ENCODE measurements around the gene EXD1. TPM values are rescaled to one million over a fixed set of nuclear protein-coding genes. Genes with fewer than 3 reads are reported as not detected.

The EXD1 gene, protein sequence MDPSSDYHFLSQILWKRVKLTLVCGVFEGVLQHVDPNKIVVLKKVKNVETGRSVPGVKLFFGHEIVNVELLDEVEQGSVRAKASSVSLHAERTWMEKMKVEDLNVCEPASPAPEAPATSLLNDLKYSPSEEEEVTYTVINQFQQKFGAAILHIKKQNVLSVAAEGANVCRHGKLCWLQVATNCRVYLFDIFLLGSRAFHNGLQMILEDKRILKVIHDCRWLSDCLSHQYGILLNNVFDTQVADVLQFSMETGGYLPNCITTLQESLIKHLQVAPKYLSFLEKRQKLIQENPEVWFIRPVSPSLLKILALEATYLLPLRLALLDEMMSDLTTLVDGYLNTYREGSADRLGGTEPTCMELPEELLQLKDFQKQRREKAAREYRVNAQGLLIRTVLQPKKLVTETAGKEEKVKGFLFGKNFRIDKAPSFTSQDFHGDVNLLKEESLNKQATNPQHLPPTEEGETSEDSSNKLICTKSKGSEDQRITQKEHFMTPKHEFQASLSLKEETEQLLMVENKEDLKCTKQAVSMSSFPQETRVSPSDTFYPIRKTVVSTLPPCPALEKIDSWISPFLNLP
- not detected for polyA plus RNA-seq (2013, experiment 1 of 2)
- polyA plus RNA-seq (2013, experiment 2 of 2) = not detected

DNA sequence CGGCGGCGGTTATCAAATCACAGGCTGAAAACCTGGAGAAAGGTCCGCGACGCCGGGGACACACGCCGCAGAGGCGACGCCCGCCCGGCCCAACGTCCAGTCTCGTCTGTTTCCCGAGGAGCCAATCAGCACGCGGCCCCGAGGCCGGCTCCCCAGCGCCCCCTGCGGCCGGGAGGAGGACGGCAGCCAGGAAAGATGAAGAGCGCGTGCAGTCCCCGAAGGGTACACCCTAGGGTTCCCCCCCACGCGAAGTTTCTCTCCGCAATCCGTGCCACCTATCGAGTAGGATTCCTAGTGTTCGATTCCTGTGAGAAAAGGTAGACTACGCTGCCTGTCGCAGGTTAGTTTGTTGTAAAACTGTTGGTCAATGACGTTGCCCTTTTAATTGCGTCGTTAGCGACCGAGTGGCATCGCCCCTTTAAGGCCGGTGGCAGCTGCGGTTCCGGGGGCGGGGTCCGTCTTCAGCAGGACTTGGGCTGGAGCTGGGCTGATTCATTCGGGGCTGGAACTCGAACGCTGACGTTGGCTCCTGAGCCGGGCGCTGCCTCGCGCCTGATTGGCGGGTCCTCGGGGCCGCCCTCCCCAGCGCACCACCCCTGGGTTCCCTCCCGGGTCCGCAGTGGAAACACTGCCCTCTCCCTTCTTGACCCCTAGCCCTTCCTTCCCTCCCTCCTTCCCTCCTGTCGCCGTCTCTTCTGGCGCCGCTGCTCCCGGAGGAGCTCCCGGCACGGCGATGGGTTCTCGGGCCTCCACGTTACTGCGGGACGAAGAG, at the start of gene EXD1, which contains the start of gene CHP1:
EXD1 (minus strand) TSS at position 108 of the 772 bp plus-strand sequence. CDS start 4,182 bp downstream, outside the sequence.
CHP1 (plus strand) TSS at position 619 of the 772 bp plus-strand sequence; CDS start at position 734, 115 bp downstream.
- peak within 1 kb of the TSS; percentile 95 for H3K4me2 ChIP-seq (ENCODE audit: low read length, poor library complexity, severe bottlenecking)
- peak within 1 kb of the TSS; percentile 96 for H4K91ac ChIP-seq (ENCODE audit: low read length)
- under 1% methylated on average over 46 of the region's 72 CpGs for WGBS
- peak; percentile 98 for DNase-seq
- H3K4ac ChIP-seq (ENCODE audit: low read depth in 1 of 2, low read length in 2 of 2) = peak within 1 kb of the TSS; percentile 22 to 75
- peaks cover 6% of the 10 kb centered on the region for H3K4me1 ChIP-seq (ENCODE audit: control insufficient read depth, insufficient read depth, low read depth, low read length)
- H3K9ac ChIP-seq (ENCODE audit: low read length) = peak within 1 kb of the TSS; percentile 96
- H2BK120ac ChIP-seq (ENCODE audit: low read depth, low read length) = peak within 1 kb of the TSS; percentile 86
- no peak within 1 kb of the TSS for H3K23ac ChIP-seq (ENCODE audit: low read length in 2 of 2)
- peak within 1 kb of the TSS; percentile 61 to 99 for H2BK12ac ChIP-seq (ENCODE audit: low read length in 2 of 2)
- peak within 1 kb of the TSS; percentile 96 to 100 for H3K4me3 ChIP-seq (ENCODE audit: insufficient read depth in 1 of 2, low read depth in 1 of 2, low read length in 2 of 2)
- peak within 1 kb of the TSS; percentile 99 for H4K8ac ChIP-seq (ENCODE audit: low read length)
- peak within 1 kb of the TSS; percentile 62 for H3K27ac ChIP-seq (ENCODE audit: low read length, poor library complexity, severe bottlenecking)
- H3K18ac ChIP-seq (ENCODE audit: low read depth in 1 of 2, low read length in 2 of 2) = peak within 1 kb of the TSS; percentile 86 to 98
- peak within 1 kb of the TSS; percentile 96 for H2BK15ac ChIP-seq (ENCODE audit: low read depth, poor library complexity, severe bottlenecking)
- H3K9me3 ChIP-seq (ENCODE audit: control insufficient read depth, low read length) = no peaks in the 10 kb centered on the region
- H3K79me1 ChIP-seq (replicated peaks; ENCODE audit: low read length, poor library complexity, severe bottlenecking) = peaks cover 13% of the 10 kb centered on the region
- no peaks in the 10 kb centered on the region for H3K27me3 ChIP-seq (ENCODE audit: control insufficient read depth in 1 of 2, insufficient read depth in 1 of 2, low read length in 2 of 2)
- H2AK5ac ChIP-seq (ENCODE audit: low read length, severe bottlenecking) = no peak within 1 kb of the TSS
- peak within 1 kb of the TSS in 1 of 2 experiments; percentile 38 for H3K14ac ChIP-seq (ENCODE audit: low read length in 2 of 2)
- H3K36me3 ChIP-seq (ENCODE audit: control insufficient read depth in 1 of 2, insufficient read depth in 2 of 2, low read depth in 1 of 2, low read length in 2 of 2) = peaks cover 0 to 3% of the 10 kb centered on the region in 2 experiments
- H2BK5ac ChIP-seq (ENCODE audit: low read depth, low read length, poor library complexity, severe bottlenecking) = no peak within 1 kb of the TSS
- peak within 1 kb of the TSS; percentile 46 for H2AFZ ChIP-seq (ENCODE audit: low read depth, low read length)

DNA sequence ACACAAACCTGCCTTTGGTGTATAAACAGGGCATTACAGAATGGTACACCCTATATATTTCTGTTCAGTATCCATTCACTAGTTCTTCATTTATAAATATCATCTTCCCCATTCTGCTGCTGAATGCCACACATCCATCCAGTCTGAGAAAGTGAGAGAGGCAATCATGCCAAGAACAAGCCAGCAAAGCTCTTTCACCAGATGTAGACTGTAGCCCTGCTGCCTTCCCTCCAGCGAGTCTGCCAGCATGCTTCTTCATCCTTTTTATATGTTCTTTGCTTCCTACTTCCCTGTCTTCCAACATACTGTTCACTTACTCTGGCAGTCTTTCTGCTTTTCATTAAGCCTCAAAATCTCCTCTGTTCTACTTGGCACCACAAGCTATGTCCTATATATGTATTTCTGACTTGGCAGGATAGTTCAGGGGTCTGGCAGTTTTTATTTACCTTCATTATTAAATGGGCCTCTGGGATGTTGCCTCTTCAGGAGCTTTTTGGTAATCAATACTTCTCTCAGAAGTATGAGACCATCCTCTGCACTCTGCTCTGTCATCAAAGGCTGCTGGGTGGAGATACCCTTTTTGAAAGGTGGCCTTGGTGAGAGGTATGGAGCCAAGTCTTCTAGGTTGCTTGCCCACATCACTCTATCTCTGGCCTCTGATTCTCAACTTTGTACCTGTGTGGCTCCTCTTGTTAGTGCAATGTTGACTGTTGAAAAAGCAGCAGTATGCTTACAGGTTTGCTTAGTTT, 49.2 kb upstream of the EXD1 start:
- H4K8ac ChIP-seq (ENCODE audit: low read length) = no peak overlapping the region
- no peak overlapping the region for H3K4ac ChIP-seq (ENCODE audit: low read depth in 1 of 2, low read length in 2 of 2)
- no peak overlapping the region for H2AFZ ChIP-seq (ENCODE audit: low read depth, low read length)
- H2BK5ac ChIP-seq (ENCODE audit: low read depth, low read length, poor library complexity, severe bottlenecking) = no peak overlapping the region
- H3K18ac ChIP-seq (ENCODE audit: low read depth in 1 of 2, low read length in 2 of 2) = no peak overlapping the region
- H3K4me2 ChIP-seq (ENCODE audit: low read length, poor library complexity, severe bottlenecking) = no peak overlapping the region
- H2BK12ac ChIP-seq (ENCODE audit: low read length in 2 of 2) = no peak overlapping the region
- peaks cover 2% of the 10 kb centered on the region for H3K79me1 ChIP-seq (replicated peaks; ENCODE audit: low read length, poor library complexity, severe bottlenecking)
- no peak overlapping the region for H3K9ac ChIP-seq (ENCODE audit: low read length)
- H3K4me3 ChIP-seq (ENCODE audit: insufficient read depth in 1 of 2, low read depth in 1 of 2, low read length in 2 of 2) = no peak overlapping the region
- H3K4me1 ChIP-seq (ENCODE audit: control insufficient read depth, insufficient read depth, low read depth, low read length) = peaks cover 5% of the 10 kb centered on the region
- H2BK120ac ChIP-seq (ENCODE audit: low read depth, low read length) = no peak overlapping the region
- no peak overlapping the region for H4K91ac ChIP-seq (ENCODE audit: low read length)
- H3K9me3 ChIP-seq (ENCODE audit: control insufficient read depth, low read length) = no peaks in the 10 kb centered on the region
- H2BK15ac ChIP-seq (ENCODE audit: low read depth, poor library complexity, severe bottlenecking) = no peak overlapping the region
- H3K14ac ChIP-seq (ENCODE audit: low read length in 2 of 2) = no peak overlapping the region
- H3K27me3 ChIP-seq (ENCODE audit: control insufficient read depth in 1 of 2, insufficient read depth in 1 of 2, low read length in 2 of 2) = no peaks in the 10 kb centered on the region
- no peak for DNase-seq
- H3K23ac ChIP-seq (ENCODE audit: low read length in 2 of 2) = no peak overlapping the region
- no peak overlapping the region for H3K27ac ChIP-seq (ENCODE audit: low read length, poor library complexity, severe bottlenecking)
- WGBS = 100% methylated on average over 1 of the region's 1 CpG
- peaks cover 16 to 40% of the 10 kb centered on the region in 2 experiments for H3K36me3 ChIP-seq (ENCODE audit: control insufficient read depth in 1 of 2, insufficient read depth in 2 of 2, low read depth in 1 of 2, low read length in 2 of 2)
- no peak overlapping the region for H2AK5ac ChIP-seq (ENCODE audit: low read length, severe bottlenecking)

DNA sequence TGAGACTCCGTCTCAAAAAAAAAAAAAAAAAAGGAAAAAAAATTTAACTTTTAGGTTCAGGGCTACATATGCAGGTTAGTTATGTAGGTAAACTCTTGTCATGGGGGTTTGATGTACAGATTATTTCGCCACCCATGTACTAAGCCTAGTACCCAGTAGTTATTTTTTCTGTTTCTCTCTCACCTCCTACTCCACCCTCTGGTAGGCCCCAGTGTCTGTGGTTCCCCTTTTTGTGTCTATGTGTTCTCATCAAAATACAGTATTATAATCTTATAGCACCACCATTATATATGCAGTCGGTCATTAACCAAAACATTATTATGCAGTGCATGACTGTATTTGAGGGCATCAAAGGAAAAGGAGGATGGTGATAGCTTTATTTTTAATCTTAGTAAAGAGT, 47.8 kb upstream of the EXD1 start:
- no peak overlapping the region for H3K9ac ChIP-seq (ENCODE audit: low read length)
- DNase-seq = no peak
- no peak overlapping the region for H3K4ac ChIP-seq (ENCODE audit: low read depth in 1 of 2, low read length in 2 of 2)
- no peak overlapping the region for H4K91ac ChIP-seq (ENCODE audit: low read length)
- H3K9me3 ChIP-seq (ENCODE audit: control insufficient read depth, low read length) = no peaks in the 10 kb centered on the region
- H3K36me3 ChIP-seq (ENCODE audit: control insufficient read depth in 1 of 2, insufficient read depth in 2 of 2, low read depth in 1 of 2, low read length in 2 of 2) = peaks cover 23 to 47% of the 10 kb centered on the region in 2 experiments
- H3K4me3 ChIP-seq (ENCODE audit: insufficient read depth in 1 of 2, low read depth in 1 of 2, low read length in 2 of 2) = no peak overlapping the region
- H2BK120ac ChIP-seq (ENCODE audit: low read depth, low read length) = no peak overlapping the region
- no peak overlapping the region for H3K14ac ChIP-seq (ENCODE audit: low read length in 2 of 2)
- no peak overlapping the region for H2AFZ ChIP-seq (ENCODE audit: low read depth, low read length)
- H2AK5ac ChIP-seq (ENCODE audit: low read length, severe bottlenecking) = no peak overlapping the region
- H3K27ac ChIP-seq (ENCODE audit: low read length, poor library complexity, severe bottlenecking) = no peak overlapping the region
- 83% methylated on average over 1 of the region's 3 CpGs for WGBS
- no peak overlapping the region for H2BK15ac ChIP-seq (ENCODE audit: low read depth, poor library complexity, severe bottlenecking)
- peaks cover 5% of the 10 kb centered on the region for H3K79me1 ChIP-seq (replicated peaks; ENCODE audit: low read length, poor library complexity, severe bottlenecking)
- H3K18ac ChIP-seq (ENCODE audit: low read depth in 1 of 2, low read length in 2 of 2) = no peak overlapping the region
- H3K27me3 ChIP-seq (ENCODE audit: control insufficient read depth in 1 of 2, insufficient read depth in 1 of 2, low read length in 2 of 2) = no peaks in the 10 kb centered on the region
- H3K4me1 ChIP-seq (ENCODE audit: control insufficient read depth, insufficient read depth, low read depth, low read length) = peaks cover 4% of the 10 kb centered on the region
- H3K4me2 ChIP-seq (ENCODE audit: low read length, poor library complexity, severe bottlenecking) = no peak overlapping the region
- H2BK5ac ChIP-seq (ENCODE audit: low read depth, low read length, poor library complexity, severe bottlenecking) = no peak overlapping the region
- no peak overlapping the region for H3K23ac ChIP-seq (ENCODE audit: low read length in 2 of 2)
- H2BK12ac ChIP-seq (ENCODE audit: low read length in 2 of 2) = no peak overlapping the region
- H4K8ac ChIP-seq (ENCODE audit: low read length) = no peak overlapping the region

Measured in mesenchymal stem cell (in vitro differentiated cells and primary cell).